ENCODE data around the gene AOX1.
"Not testable (repeated sequence)": the region's sequence is repeated elsewhere in the genome, so short reads cannot be mapped to it uniquely, and the experiment has no call there.

The AOX1 gene

GRCh38 chr2:200705305-200706041 lies 119.7 kb downstream of the AOX1 start:
- no peak for DNase-seq

DNA sequence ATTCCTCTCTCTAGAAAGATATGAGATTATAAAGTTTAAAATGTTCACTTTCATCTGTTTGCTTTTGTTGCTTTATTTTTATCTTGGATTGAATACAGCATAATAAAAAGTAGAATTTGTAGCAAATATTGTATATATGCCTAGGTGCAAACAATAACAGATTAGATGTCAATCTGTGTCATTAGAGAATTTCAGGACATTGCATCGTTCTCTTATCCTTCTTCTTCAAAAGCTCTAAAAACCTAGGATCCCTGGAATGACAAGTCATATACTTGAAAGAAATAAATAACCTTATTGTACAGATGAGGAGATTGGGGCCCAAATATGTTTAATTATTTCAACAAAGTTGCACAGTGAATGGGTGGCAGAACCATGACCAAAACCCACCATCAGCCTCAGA lies 123.1 kb downstream of the AOX1 start:
- DNase-seq = no peak

DNA sequence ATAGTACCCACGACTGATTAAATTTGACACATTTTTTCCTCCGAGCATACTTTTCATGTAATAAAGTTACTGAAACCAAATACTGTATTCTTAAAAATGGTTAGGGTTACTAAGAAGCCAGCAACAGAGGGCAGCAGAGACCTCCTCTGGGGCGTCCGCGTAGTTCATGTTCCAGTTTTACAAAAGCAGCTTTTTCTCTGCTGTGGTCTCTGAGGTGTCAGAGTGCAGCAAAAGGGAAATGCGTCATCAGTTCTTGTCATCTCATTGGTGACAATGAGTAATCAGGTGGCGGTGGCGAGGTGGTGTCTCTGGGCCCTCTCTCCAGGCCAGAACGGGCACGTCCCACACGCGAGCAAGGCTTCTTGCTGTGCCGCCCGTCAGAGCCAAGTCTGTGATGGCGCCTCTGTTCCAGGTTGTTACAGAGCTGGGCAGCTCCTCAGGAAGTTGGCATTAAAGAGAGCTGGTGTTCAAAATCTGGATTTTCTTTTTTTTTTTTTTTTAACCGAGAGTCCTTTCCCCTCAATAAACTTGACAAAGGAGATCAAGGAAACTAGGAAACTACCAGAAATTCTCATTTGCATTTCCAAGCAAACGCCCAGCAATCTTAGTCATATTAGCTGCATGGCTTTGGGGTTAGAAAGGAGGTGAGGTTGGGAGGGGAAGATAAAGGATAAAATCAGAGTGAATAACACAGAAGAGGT lies 127.3 kb downstream of the AOX1 start:
- DNase-seq = peak; percentile 97

DNA sequence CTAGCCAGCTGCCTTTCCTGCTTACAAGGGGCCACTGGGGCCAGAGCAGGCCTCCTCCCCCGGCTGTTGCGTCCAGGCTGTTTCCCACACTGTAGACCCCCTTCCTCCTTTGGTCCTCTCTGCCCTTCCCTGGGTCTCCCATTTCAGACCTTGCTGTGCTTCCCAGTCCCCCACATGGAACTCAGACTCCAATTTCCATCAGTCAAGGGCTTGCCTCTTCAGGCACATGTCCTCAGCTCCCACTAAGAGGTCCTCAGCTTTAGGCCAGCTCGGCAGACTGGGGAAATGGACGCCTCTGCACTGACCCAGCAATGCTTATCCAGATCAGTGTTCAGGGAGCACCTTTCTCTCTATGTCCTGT lies 127.9 kb downstream of the AOX1 start:
- DNase-seq = no peak

DNA sequence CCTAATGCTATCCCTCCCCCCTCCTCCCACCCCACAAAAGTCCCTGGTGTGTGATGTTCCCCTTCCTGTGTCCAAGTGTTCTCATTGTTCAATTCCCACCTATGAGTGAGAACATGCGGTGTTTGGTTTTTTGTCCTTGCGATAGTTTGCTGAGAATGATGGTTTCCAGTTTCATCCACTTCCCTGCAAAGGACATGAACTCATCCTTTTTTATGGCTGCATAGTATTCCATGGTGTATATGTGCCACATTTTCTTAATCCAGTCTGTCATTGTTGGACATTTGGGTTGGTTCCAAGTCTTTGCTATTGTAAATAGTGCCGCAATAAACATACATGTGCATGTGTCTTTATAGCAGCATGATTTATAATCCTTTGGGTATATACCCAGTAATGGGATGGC lies 129.2 kb downstream of the AOX1 start:
- not testable (repeated sequence) for DNase-seq

GRCh38 chr2:200716386-200716785 lies 130.6 kb downstream of the AOX1 start:
- no peak for DNase-seq
